Activated T-cell treated with anti-CD3 and anti-CD28 coated beads, Interleukin-2, amount 50 U/mL, for 1 hour (primary cell): Measurements from ENCODE around the gene EPB41.
"Not testable (repeated sequence)": the region's sequence is repeated elsewhere in the genome, so short reads cannot be mapped to it uniquely, and the experiment has no call there.

Experiments
- DNase-seq: peaks from one replicate; pipeline ENCODE4 v3.0.0-alpha.2; 2020

The EPB41 gene

GRCh38 chr1:29117381-29117780 is 203.0 kb downstream of the EPB41 start:
- DNase-seq, result no peak

- no peak for DNase-seq
Observed at GRCh38 chr1:29119121-29119929, 205.0 kb downstream of the EPB41 start.

DNA sequence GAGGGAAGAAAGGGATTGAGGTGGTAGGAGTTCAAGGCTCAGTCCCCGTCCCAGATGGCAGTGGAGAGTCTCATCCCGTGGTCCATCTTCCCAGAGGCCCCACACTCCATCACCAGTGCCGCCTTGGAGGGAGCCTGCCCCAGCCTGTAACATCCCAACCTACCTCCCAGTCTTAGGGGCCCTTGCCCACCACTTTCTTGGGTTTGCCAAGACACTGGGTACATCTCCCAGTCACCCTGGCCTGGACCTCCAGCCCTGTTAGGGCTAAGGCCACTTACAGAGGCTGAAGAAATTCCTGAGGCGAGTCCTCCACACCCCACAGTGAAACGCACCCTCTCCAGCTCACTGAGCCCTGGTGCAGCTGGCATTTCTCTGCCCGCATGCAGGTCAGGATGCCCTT is 206.0 kb downstream of the EPB41 start:
- no peak for DNase-seq

DNA sequence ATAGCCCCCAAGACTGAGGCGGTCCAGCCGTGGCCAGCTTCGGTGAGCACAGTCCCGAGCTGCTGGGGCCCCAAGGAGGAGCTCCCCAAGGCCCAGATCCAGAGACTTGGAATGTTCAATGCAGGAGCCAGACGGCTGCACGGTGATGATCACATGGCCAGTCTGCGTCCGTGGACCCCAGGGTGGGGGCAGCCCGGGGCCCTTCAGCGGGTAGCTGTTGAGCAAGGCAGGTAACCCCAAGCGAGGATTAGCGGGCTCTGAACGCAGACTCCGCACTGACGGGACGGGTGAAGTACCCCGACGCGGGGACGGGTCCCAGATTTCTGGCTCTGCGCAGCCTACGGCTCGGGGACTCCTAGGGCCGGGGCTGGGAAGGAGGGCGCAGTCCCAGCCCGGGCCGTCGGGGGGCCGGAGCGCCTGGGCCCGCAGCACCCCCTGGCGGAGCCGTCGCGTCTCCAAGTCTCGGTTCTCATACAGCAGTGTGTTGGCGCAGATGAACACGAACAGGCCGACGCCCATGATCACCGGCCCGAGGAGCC is 206.6 kb downstream of the EPB41 start:
- DNase-seq, result peak; percentile 74

DNA sequence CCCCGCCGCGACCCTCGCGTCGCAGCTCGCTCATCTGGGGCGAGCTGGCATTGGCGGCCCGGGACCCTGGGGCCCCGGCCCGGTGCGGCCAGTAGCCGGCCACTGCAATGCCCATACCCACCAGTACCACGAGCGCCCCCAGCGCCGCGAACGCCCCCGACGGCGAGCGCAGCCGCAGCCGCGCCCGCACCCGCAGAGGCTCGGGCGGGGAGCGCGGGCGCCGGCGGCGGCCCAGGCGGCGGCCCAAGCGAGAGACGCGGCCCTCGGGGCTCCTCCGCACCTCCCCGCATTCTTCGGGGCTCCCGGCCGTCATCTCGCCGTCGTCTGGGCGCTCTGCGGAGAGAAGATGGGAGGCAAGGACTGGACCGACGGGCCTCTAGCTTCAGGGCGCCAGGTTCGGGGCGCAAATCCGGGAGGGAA is 207.2 kb downstream of the EPB41 start:
- DNase-seq, result no peak

GRCh38 chr1:29121936-29122681 is 207.7 kb downstream of the EPB41 start:
- peak; percentile 32 for DNase-seq

GRCh38 chr1:29122682-29123052 is 208.3 kb downstream of the EPB41 start:
- peak; percentile 38 for DNase-seq

GRCh38 chr1:29123053-29123886 is 208.9 kb downstream of the EPB41 start:
- peak; percentile 51 for DNase-seq

DNA sequence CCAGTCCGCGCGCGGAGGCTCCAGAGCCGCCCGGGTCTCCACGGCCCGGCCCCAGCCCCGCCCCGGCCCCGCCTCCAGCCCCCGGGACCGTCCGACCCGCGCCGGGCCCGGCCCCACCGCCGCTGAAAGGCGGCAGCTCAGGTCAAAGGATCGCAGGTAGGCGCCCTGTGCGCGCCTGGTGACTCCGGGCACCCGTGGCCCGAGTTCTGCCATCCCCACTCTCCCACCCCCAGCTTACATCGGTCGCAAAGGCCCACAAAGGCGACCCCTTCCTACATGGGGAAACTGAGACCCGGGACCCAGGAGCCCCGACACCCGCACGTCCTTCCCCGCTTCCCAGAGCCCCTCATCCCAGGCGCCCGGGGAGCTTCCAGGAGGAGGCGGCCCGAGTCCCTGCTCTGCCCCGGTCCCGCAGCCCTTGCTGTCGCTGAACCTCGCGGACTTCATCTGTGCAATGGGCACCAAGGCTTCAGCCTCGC is 209.6 kb downstream of the EPB41 start, which contains the start of gene TMEM200B:
Gene TMEM200B (minus strand): TSS at position 17 of the 479 bp plus-strand sequence. CDS start 2,075 bp downstream, outside the sequence.
- DNase-seq, result no peak

- peak; percentile 68 for DNase-seq
Observed at GRCh38 chr1:29124366-29125236, 210.2 kb downstream of the EPB41 start.

DNA sequence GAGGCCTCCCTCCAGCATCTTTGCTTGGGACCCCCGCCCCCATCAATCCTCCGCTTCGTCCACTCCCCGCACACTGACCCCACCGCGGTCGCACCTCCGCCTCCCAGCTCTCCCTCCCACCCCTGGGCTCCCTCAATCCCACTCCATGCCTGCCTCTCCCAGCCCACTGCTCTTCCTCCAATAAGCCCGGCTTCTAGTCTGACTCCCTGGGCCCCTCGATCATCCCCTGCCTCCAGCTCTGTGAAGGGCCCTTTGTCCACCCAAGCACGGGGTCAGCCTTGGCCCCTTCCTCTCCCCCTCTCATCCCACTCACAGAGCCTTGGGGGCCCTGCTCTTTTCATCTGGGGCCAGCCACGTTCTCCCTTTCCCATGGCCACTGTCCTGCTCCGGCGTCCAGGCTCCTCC is 210.9 kb downstream of the EPB41 start:
- no peak for DNase-seq

GRCh38 chr1:29125788-29126187 is 211.4 kb downstream of the EPB41 start:
- no peak for DNase-seq

- DNase-seq, result no peak
Observed at GRCh38 chr1:29126198-29126597, 211.8 kb downstream of the EPB41 start.

DNA sequence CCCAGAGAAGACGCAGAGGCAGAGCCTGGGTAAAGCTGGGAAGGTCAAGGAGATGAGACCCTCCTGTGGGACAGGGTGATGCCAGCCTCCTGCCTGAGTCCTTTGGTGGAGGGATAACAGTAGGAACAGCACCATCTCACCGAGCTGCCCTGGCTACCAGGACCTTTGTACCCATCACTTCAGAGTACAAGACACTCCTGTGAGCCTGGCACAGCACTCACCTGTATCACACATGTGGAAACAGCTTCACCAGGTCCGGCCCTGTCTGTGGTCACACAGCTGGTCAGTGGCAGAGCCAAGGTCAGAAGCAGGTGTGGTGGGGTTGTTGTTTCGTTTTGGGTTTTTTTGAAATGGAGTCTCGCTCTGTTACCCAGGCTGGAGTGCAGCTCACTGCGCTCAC is 214.4 kb downstream of the EPB41 start:
- no peak for DNase-seq

- DNase-seq, result no peak
Observed at GRCh38 chr1:29129916-29130315, 215.5 kb downstream of the EPB41 start.

DNA sequence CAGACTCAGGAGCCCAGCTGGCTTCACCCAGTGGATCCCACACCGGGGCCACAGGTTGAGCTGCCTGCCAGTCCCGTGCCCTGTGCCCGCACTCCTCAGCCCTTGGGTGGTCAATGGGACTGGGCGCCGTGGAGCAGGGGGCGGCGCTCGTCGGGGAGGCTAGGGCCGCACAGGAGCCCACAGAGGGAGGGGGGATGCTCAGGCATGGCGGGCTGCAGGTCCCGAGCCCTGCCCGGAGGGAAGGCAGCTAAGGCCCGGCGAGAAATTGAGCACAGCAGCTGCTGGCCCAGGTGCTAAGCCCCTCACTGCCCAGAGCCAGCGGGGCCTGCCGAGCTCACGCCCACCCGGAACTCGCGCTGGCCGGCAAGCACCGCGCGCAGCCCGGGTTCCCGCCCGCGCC is 216.7 kb downstream of the EPB41 start:
- DNase-seq, result not testable (repeated sequence)

GRCh38 chr1:29133861-29134694 is 219.7 kb downstream of the EPB41 start:
- no peak for DNase-seq

- DNase-seq, result no peak
Observed at GRCh38 chr1:29134695-29135028, 220.3 kb downstream of the EPB41 start.

- DNase-seq, result no peak
Observed at GRCh38 chr1:29136391-29136915, 222.1 kb downstream of the EPB41 start.

DNA sequence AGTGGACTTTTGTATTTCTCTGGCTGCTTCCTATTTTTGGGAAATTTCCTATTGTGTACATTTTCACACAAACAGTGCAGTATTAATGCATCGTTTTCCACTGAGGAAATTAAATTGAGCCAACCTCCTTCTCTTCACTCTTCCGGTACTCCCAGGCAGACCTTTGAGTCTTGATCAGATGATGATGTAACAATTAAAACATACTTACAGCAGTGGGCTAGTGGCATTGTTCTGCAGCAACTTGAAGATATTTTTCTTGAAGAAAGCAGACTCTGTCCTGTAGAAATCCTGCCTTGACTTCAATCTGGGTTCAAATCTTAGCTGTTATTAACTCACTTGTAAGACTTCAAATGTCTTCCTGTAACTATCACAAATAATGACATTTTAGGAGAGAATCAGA is 228.3 kb downstream of the EPB41 start:
- no peak for DNase-seq

DNA sequence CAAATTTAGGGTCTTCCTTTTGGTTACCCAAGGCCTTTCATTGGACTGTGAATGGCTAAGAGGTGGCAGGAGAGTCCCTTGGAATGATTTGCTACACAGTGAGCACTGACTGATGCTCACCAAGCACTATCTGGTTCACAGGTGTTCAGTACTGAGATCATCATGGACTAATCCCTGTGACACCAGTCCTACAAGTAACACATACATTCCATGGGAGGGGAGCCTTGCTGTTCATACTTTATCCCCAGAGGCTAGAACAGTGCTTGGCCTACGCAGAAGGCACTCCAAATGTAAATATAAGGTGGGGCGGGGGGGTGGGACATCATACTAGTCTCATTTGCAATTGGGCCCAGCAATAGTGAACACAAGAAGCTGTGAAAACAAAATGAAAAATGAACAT is 229.8 kb downstream of the EPB41 start:
- no peak for DNase-seq
